H1 (cell line): ENCODE measurements around the gene POLDIP2.

ENCODE experiments used
- CEBPB ChIP-seq: IDR thresholded peaks from 2 replicates; pipeline ENCODE4 v1.6.1; 2012; ENCODE audit warnings: low read depth, low read length
- CTCF ChIP-seq, 3 experiments: IDR thresholded peaks; 1 replicate in 2 of 3; 2 replicates in 1 of 3; pipeline versions ENCODE4 v1.5.1 to v1.6.1; 2011; ENCODE audit warnings: low read length in 3 of 3, mild to moderate bottlenecking in 3 of 3, inconsistent platforms in 2 of 3, low read depth in 1 of 3, moderate library complexity in 1 of 3; ENCODE audit not compliant: insufficient read depth in 1 of 3; ENCODE audit errors: control extremely low read depth in 1 of 3
- NRF1 ChIP-seq: IDR thresholded peaks from 2 replicates; pipeline ENCODE4 v1.6.1; 2011; ENCODE audit warnings: mild to moderate bottlenecking, low read depth, low read length, improper control_type of control experiment
- ZNF274 ChIP-seq: IDR thresholded peaks from 2 replicates; pipeline ENCODE4 v1.7.0; 2012; ENCODE audit warnings: low read length, borderline replicate concordance; ENCODE audit errors: extremely low read depth

GRCh38 chr17:28330671-28331070, 26.7 kb downstream of the POLDIP2 start:
- TF ChIP-seq CEBPB: no peak
- no peak for TF ChIP-seq CTCF (IDR thresholded peaks at IDR 0.05; ENCODE audit: control extremely low read depth in 1 of 3, insufficient read depth in 1 of 3, low read depth in 1 of 3, low read length in 3 of 3)
- TF ChIP-seq ZNF274: no peak
- no peak for TF ChIP-seq NRF1
